Spleen (tissue), 7 donors: Measurements from ENCODE around the gene SH2D3C.
A peak's percentile ranks its signal among the peaks of the same experiment; 100 is the strongest.

Experiments used
- POLR2A ChIP-seq, 3 donors: fragments of 450-650 bp; IDR thresholded peaks; one replicate each; pipeline ENCODE4 v1.5.1; 2017; ENCODE audit warnings: antibody characterized with exemption in 3 of 3, mild to moderate bottlenecking in 1 of 3
- POLR2AphosphoS5 ChIP-seq, 3 donors: sonication (generic); formaldehyde crosslinking; IDR thresholded peaks; one replicate each; pipeline ENCODE4 v1.5.1; 2017; ENCODE audit warnings: antibody characterized with exemption in 3 of 3
- TF ChIP-seq, protein P1 (sequence below), 11 experiments: fragments of 200-600 bp in 7 of 11; fragments of 450-650 bp in 4 of 11; sonication (generic) in 4 of 11; IDR thresholded peaks in 8 of 11; conservative IDR thresholded peaks in 3 of 11; 1 replicate in 7 of 11; 2 replicates in 4 of 11; pipeline versions ENCODE4 v1.4.0 to v1.8.0; 2016 to 2021; ENCODE audit warnings: antibody characterized with exemption in 11 of 11, inconsistent platforms in 4 of 11, mild to moderate bottlenecking in 1 of 11
- donor health status: DM: no; HTN: no; CAD: no; lungs with moderate emphysema.
- donor health status: DM: no; HTN: no; CAD: no.
- donor health status: DM: no; HTN: no; CAD: no.

DNA sequence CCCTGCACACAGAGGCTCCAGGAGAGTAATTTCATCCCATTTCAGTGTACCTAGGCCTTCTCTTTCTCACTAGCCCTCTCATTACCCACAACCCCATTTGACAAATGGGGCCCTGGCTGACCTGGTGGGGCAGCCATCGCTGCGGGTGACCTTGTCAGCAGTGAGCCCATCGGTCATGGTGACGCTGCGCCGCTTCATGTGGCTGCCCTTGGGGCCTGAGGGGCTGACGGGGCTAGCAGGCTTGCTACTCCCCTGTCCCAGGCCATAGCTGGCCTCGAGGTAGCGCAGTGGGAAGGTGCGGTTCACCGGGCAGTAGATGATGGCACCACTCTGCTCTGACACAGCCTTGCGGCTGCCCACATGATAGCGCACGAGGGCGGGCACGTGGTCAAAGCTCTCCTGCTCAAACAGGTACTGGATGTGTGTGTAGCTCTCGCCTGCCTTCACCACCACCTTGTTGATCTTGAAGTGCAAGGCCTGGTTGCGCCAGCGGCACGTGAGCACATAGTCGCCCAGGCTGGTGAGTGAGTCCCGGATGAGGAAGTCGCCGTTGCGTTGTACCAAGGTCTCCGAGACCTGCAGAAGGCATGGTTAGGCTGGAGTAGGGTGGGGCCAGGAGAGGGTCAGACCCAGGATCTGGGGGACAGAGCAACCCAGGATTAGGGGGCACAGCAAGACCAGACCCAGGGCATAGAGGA is 29.2 kb downstream of the SH2D3C start:
- TF ChIP-seq, protein P1, sequence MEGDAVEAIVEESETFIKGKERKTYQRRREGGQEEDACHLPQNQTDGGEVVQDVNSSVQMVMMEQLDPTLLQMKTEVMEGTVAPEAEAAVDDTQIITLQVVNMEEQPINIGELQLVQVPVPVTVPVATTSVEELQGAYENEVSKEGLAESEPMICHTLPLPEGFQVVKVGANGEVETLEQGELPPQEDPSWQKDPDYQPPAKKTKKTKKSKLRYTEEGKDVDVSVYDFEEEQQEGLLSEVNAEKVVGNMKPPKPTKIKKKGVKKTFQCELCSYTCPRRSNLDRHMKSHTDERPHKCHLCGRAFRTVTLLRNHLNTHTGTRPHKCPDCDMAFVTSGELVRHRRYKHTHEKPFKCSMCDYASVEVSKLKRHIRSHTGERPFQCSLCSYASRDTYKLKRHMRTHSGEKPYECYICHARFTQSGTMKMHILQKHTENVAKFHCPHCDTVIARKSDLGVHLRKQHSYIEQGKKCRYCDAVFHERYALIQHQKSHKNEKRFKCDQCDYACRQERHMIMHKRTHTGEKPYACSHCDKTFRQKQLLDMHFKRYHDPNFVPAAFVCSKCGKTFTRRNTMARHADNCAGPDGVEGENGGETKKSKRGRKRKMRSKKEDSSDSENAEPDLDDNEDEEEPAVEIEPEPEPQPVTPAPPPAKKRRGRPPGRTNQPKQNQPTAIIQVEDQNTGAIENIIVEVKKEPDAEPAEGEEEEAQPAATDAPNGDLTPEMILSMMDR (IDR thresholded peaks at IDR 0.05 in 8 of 11, conservative IDR thresholded peaks at IDR 0.05 in 3 of 11) = no peak
- TF ChIP-seq POLR2A (IDR thresholded peaks at IDR 0.05) (no peak), POLR2AphosphoS5 (IDR thresholded peaks at IDR 0.05) (peak in 2 of 3 donors; percentile 44 to 72)
